Mesenchymal stem cell (in vitro differentiated cells and primary cell): ENCODE data around the gene CPLX4.
"Not testable (repeated sequence)": the region's sequence is repeated elsewhere in the genome, so short reads cannot be mapped to it uniquely, and the experiment has no call there.

Experiments used
- DNase-seq: peaks from one replicate; pipeline ENCODE4 v3.0.0-alpha.2; 2013
- H2AFZ ChIP-seq: one replicate; pipeline ENCODE4 v1.6.1; 2013; ENCODE audit warnings: low read depth, mild to moderate bottlenecking, control low read depth, inconsistent platforms, low read length, moderate library complexity
- H2AK5ac ChIP-seq: 2 replicates; pipeline ENCODE4 v1.6.1; 2013; ENCODE audit warnings: low read length, moderate library complexity, mild to moderate bottlenecking, inconsistent platforms; ENCODE audit not compliant: severe bottlenecking
- H2BK120ac ChIP-seq: one replicate; pipeline ENCODE4 v1.6.1; 2013; ENCODE audit warnings: low read depth, mild to moderate bottlenecking, inconsistent platforms, low read length, moderate library complexity
- H2BK12ac ChIP-seq, 2 experiments: one replicate each; pipeline ENCODE4 v1.6.1; 2013; ENCODE audit warnings: inconsistent platforms in 2 of 2, low read length in 2 of 2, mild to moderate bottlenecking in 2 of 2, moderate library complexity in 2 of 2, control low read depth in 1 of 2
- H2BK15ac ChIP-seq: one replicate; pipeline ENCODE4 v1.6.1; 2013; ENCODE audit warnings: mild to moderate bottlenecking, low read depth, inconsistent platforms; ENCODE audit not compliant: poor library complexity, severe bottlenecking
- H2BK5ac ChIP-seq: 2 replicates; pipeline ENCODE4 v1.6.1; 2013; ENCODE audit warnings: low read depth, mild to moderate bottlenecking, low read length, control low read depth, inconsistent platforms; ENCODE audit not compliant: poor library complexity, severe bottlenecking
- H3K14ac ChIP-seq, 2 experiments: one replicate each; pipeline ENCODE4 v1.6.1; 2013; ENCODE audit warnings: inconsistent platforms in 2 of 2, low read length in 2 of 2, control low read depth in 1 of 2, mild to moderate bottlenecking in 1 of 2, moderate library complexity in 1 of 2
- H3K18ac ChIP-seq, 2 experiments: one replicate each; pipeline ENCODE4 v1.6.1; 2013; ENCODE audit warnings: inconsistent platforms in 2 of 2, low read length in 2 of 2, control low read depth in 1 of 2, low read depth in 1 of 2, mild to moderate bottlenecking in 1 of 2
- H3K23ac ChIP-seq, 2 experiments: one replicate each; pipeline ENCODE4 v1.6.1; 2013; ENCODE audit warnings: inconsistent platforms in 2 of 2, low read length in 2 of 2, mild to moderate bottlenecking in 2 of 2, moderate library complexity in 2 of 2, control low read depth in 1 of 2
- H3K27ac ChIP-seq: 2 replicates; pipeline ENCODE4 v1.5.1; 2013; ENCODE audit warnings: mild to moderate bottlenecking, moderate library complexity, low read length, control low read depth, inconsistent platforms; ENCODE audit not compliant: poor library complexity, severe bottlenecking
- H3K27me3 ChIP-seq, 2 experiments: 2 replicates each; pipeline versions ENCODE4 v1.6.1 to v1.7.0; 2013; ENCODE audit warnings: low read length in 2 of 2, mild to moderate bottlenecking in 2 of 2, moderate library complexity in 2 of 2, control low read depth in 1 of 2, inconsistent platforms in 1 of 2; ENCODE audit not compliant: control insufficient read depth in 1 of 2, insufficient read depth in 1 of 2
- H3K36me3 ChIP-seq, 2 experiments: 2 replicates each; pipeline versions ENCODE4 v1.6.1 to v1.7.0; 2013; ENCODE audit warnings: low read length in 2 of 2, control low read depth in 1 of 2, inconsistent platforms in 1 of 2, low read depth in 1 of 2, mild to moderate bottlenecking in 1 of 2; ENCODE audit not compliant: insufficient read depth in 2 of 2, control insufficient read depth in 1 of 2
- H3K4ac ChIP-seq, 2 experiments: one replicate each; pipeline ENCODE4 v1.6.1; 2013; ENCODE audit warnings: inconsistent platforms in 2 of 2, low read length in 2 of 2, mild to moderate bottlenecking in 2 of 2, moderate library complexity in 2 of 2, control low read depth in 1 of 2, low read depth in 1 of 2
- H3K4me1 ChIP-seq: 2 replicates; pipeline ENCODE4 v1.6.1; 2013; ENCODE audit warnings: low read depth, low read length, control low read depth; ENCODE audit not compliant: control insufficient read depth, insufficient read depth
- H3K4me2 ChIP-seq: 2 replicates; pipeline ENCODE4 v1.6.1; 2013; ENCODE audit warnings: low read length, mild to moderate bottlenecking, inconsistent platforms; ENCODE audit not compliant: poor library complexity, severe bottlenecking
- H3K4me3 ChIP-seq, 2 experiments: 2 replicates each; pipeline versions ENCODE4 v1.5.1 to v1.7.0; 2013; ENCODE audit warnings: low read length in 2 of 2, mild to moderate bottlenecking in 2 of 2, control low read depth in 1 of 2, low read depth in 1 of 2; ENCODE audit not compliant: insufficient read depth in 1 of 2
- H3K79me1 ChIP-seq: replicated peaks from 2 replicates; pipeline ENCODE4 v1.6.1; 2013; ENCODE audit warnings: mild to moderate bottlenecking, control low read depth, low read length, inconsistent platforms; ENCODE audit not compliant: poor library complexity, severe bottlenecking
- H3K9ac ChIP-seq: 2 replicates; pipeline ENCODE4 v1.7.0; 2013; ENCODE audit warnings: mild to moderate bottlenecking, low read length, moderate library complexity
- H3K9me3 ChIP-seq: 2 replicates; pipeline ENCODE4 v1.7.0; 2013; ENCODE audit warnings: mild to moderate bottlenecking, low read length; ENCODE audit not compliant: control insufficient read depth
- H4K8ac ChIP-seq: one replicate; pipeline ENCODE4 v1.6.1; 2013; ENCODE audit warnings: inconsistent platforms, mild to moderate bottlenecking, low read length, moderate library complexity
- H4K91ac ChIP-seq: one replicate; pipeline ENCODE4 v1.6.1; 2013; ENCODE audit warnings: mild to moderate bottlenecking, low read length, inconsistent platforms
- WGBS: methylation state at CpG from one replicate; pipeline ENCODE4 v1.1.7; 2013; ENCODE audit warnings: mixed read lengths; 5-methylcytosine and 5-hydroxymethylcytosine counted together

CPLX4 gene

GRCh38 chr18:59255491-59255890, 63.0 kb downstream of the CPLX4 start:
- H3K27ac ChIP-seq, DNase-seq, H2BK120ac ChIP-seq, H3K9ac ChIP-seq, H2BK5ac ChIP-seq, H2AK5ac ChIP-seq, H4K8ac ChIP-seq, H3K36me3 ChIP-seq, H2BK15ac ChIP-seq, H3K79me1 ChIP-seq, H2BK12ac ChIP-seq, H3K23ac ChIP-seq, H3K4ac ChIP-seq, H2AFZ ChIP-seq, H4K91ac ChIP-seq, H3K14ac ChIP-seq, H3K18ac ChIP-seq, H3K4me1 ChIP-seq, H3K4me2 ChIP-seq, H3K4me3 ChIP-seq, H3K9me3 ChIP-seq: not testable (repeated sequence)
- 92% methylated on average over 27 of the region's 30 CpGs for WGBS
- peaks cover 3 to 35% of the 10 kb centered on the region in 2 experiments for H3K27me3 ChIP-seq

GRCh38 chr18:59249199-59249774, 69.2 kb downstream of the CPLX4 start:
- Histone ChIP-seq H3K9me3 (no peaks in the 10 kb centered on the region), H3K36me3 (no peaks in the 10 kb centered on the region), H4K8ac (no peak overlapping the region), H3K18ac (no peak overlapping the region), H3K4me3 (no peak overlapping the region), H2BK5ac (no peak overlapping the region), H3K4me1 (no peaks in the 10 kb centered on the region), H3K4me2 (no peak overlapping the region), H2BK15ac (no peak overlapping the region), H3K9ac (peak overlapping the region; percentile 18), H3K14ac (no peak overlapping the region), H3K27me3 (peaks cover 19 to 77% of the 10 kb centered on the region in 2 experiments), H3K27ac (no peak overlapping the region), H2BK12ac (no peak overlapping the region), H2AK5ac (no peak overlapping the region), H4K91ac (no peak overlapping the region), H2BK120ac (no peak overlapping the region), H3K4ac (no peak overlapping the region), H3K79me1 (no peaks in the 10 kb centered on the region), H2AFZ (no peak overlapping the region), H3K23ac (no peak overlapping the region)
- 3% methylated on average over 3 of the region's 5 CpGs for WGBS
- peak; percentile 60 for DNase-seq

GRCh38 chr18:59246796-59247195, 71.7 kb downstream of the CPLX4 start:
- H2BK5ac ChIP-seq, result no peak overlapping the region
- no peaks in the 10 kb centered on the region for H3K36me3 ChIP-seq
- H3K79me1 ChIP-seq, result no peaks in the 10 kb centered on the region
- no peak overlapping the region for H2BK15ac ChIP-seq
- no peak overlapping the region for H2AFZ ChIP-seq
- H3K4me1 ChIP-seq, result no peaks in the 10 kb centered on the region
- WGBS, result 39% methylated on average over 4 of the region's 4 CpGs
- no peak overlapping the region for H2AK5ac ChIP-seq
- no peak overlapping the region for H3K9ac ChIP-seq
- no peak for DNase-seq
- no peak overlapping the region for H3K27ac ChIP-seq
- no peak overlapping the region for H2BK120ac ChIP-seq
- no peak overlapping the region for H3K4me2 ChIP-seq
- no peak overlapping the region for H3K4me3 ChIP-seq
- H3K14ac ChIP-seq, result no peak overlapping the region
- H3K9me3 ChIP-seq, result no peaks in the 10 kb centered on the region
- no peak overlapping the region for H3K23ac ChIP-seq
- no peak overlapping the region for H3K18ac ChIP-seq
- no peak overlapping the region for H2BK12ac ChIP-seq
- no peak overlapping the region for H4K8ac ChIP-seq
- H3K4ac ChIP-seq, result no peak overlapping the region
- H3K27me3 ChIP-seq, result peaks cover 19 to 61% of the 10 kb centered on the region in 2 experiments
- H4K91ac ChIP-seq, result no peak overlapping the region
